HepG2 (cell line): ENCODE results near the gene TBC1D22A. TPM values are rescaled to one million over a fixed set of nuclear protein-coding genes. Genes with fewer than 3 reads are reported as not detected.

Experiments
- ATAC-seq: fragments of 200-7000 bp; cut with Tn5 transposase; 3 replicates; pipeline ENCODE4 v1.9.1; 2020; ENCODE audit warnings: mild to moderate bottlenecking, moderate library complexity
- BruUV-seq: library from RNA; stranded (reverse); fragments of 400-500 nt; replicated peaks from 2 replicates; lab custom pipeline; 2021; lab: Mats Ljungman, UMichigan
- CTCF ChIA-PET: fragments of 300-600 bp; formaldehyde crosslinking; extraction: SDS; loops from one replicate; lab custom pipeline; 2021; ENCODE audit warnings: low total read pairs, inconsistent platforms, low intra/inter-chr PET ratio; lab: Yijun Ruan, JAX
- POLR2A ChIA-PET: fragments of 350-600 bp; sonication (Branson Sonifier 250); formaldehyde crosslinking; loops from one replicate; lab custom pipeline; 2020; ENCODE audit warnings: antibody characterized with exemption, inconsistent platforms; lab: Yijun Ruan, JAX
- DNase-seq: peaks from one replicate; pipeline ENCODE4 v3.0.0-alpha.2; 2015; ENCODE audit warnings: low spot score
- FAIRE-seq: peaks from 3 replicates; lab custom pipeline; 2011; peaks lifted over from hg19 to GRCh38; lab: Jason Lieb, UNC
- H2AFZ ChIP-seq: one replicate; pipeline ENCODE4 v1.6.1; 2011; ENCODE audit warnings: low read length, inconsistent platforms
- H3K27ac ChIP-seq: fragments of 300-600 bp; 3 replicates; pipeline ENCODE4 v1.8.0; 2011; ENCODE audit warnings: mixed run types, mild to moderate bottlenecking, mixed read lengths, low read length, inconsistent platforms; ENCODE audit not compliant: insufficient read depth; ENCODE audit errors: extremely low read length
- H3K27me3 ChIP-seq, 2 experiments: fragments of 200-600 bp in 1 of 2; 2 replicates in 1 of 2; 3 replicates in 1 of 2; pipeline versions ENCODE4 v1.6.0 to v1.8.0; 2011; ENCODE audit warnings: low read length in 2 of 2, mild to moderate bottlenecking in 2 of 2, moderate library complexity in 2 of 2, inconsistent platforms in 1 of 2; ENCODE audit not compliant: insufficient read depth in 2 of 2, control insufficient read depth in 1 of 2
- H3K36me3 ChIP-seq, 2 experiments: fragments of 200-600 bp in 1 of 2; replicated peaks in 1 of 2; 2 replicates in 1 of 2; 3 replicates in 1 of 2; pipeline versions ENCODE4 v1.5.1 to v1.8.0; 2011; ENCODE audit warnings: low read length in 2 of 2, inconsistent platforms in 1 of 2; ENCODE audit not compliant: insufficient read depth in 2 of 2, control insufficient read depth in 1 of 2
- H3K4me1 ChIP-seq: 2 replicates; pipeline ENCODE4 v1.5.1; 2012; ENCODE audit warnings: low read length, inconsistent platforms; ENCODE audit not compliant: insufficient read depth
- H3K4me2 ChIP-seq: 2 replicates; pipeline ENCODE4 v1.6.0; 2011; ENCODE audit warnings: low read depth, low read length, inconsistent platforms
- H3K4me3 ChIP-seq, 3 experiments: fragments of 200-600 bp in 1 of 3; sonication (generic), shearing (Covaris generic) in 1 of 3; replicated peaks in 1 of 3; 2 replicates each; pipeline ENCODE4 v1.5.1; 2011 to 2016; ENCODE audit warnings: low read length in 3 of 3, inconsistent platforms in 2 of 3, low read depth in 2 of 3, mild to moderate bottlenecking in 2 of 3, control low read depth in 1 of 3, mixed read lengths in 1 of 3; ENCODE audit not compliant: insufficient read depth in 1 of 3
- H3K79me2 ChIP-seq: one replicate; pipeline ENCODE4 v1.6.1; 2011; ENCODE audit warnings: low read length, inconsistent platforms; ENCODE audit not compliant: insufficient read depth
- H3K9ac ChIP-seq: 2 replicates; pipeline ENCODE4 v1.6.0; 2011; ENCODE audit warnings: mild to moderate bottlenecking, low read depth, low read length, inconsistent platforms; ENCODE audit not compliant: insufficient read depth
- H3K9me3 ChIP-seq: 2 replicates; pipeline ENCODE4 v1.5.1; 2012; ENCODE audit warnings: mild to moderate bottlenecking, low read length
- H4K20me1 ChIP-seq: 2 replicates; pipeline ENCODE4 v1.6.0; 2011; ENCODE audit warnings: inconsistent platforms, mild to moderate bottlenecking, low read length, moderate library complexity; ENCODE audit not compliant: insufficient read depth
- DNMT3B ChIP-seq: conservative IDR thresholded peaks from 2 replicates; pipeline ENCODE4 v1.6.1; 2016; ENCODE audit warnings: missing biosample characterization, control low read depth
- HNRNPL ChIP-seq: fragments of 200-400 bp; formaldehyde crosslinking; IDR thresholded peaks from 2 replicates; pipeline ENCODE4 v1.6.1; 2017; ENCODE audit warnings: mild to moderate bottlenecking, low read depth, low read length
- IKZF1 ChIP-seq: fragments of 450-650 bp; IDR thresholded peaks from 2 replicates; pipeline ENCODE4 v1.7.1; 2016
- KAT8 ChIP-seq: IDR thresholded peaks from 2 replicates; pipeline ENCODE4 v1.6.1; 2016; ENCODE audit warnings: missing genetic modification reagents, missing compliant biosample characterization
- MTF1 ChIP-seq: sonication (generic); formaldehyde crosslinking; IDR thresholded peaks from 2 replicates; pipeline ENCODE4 v1.5.0; 2020; ENCODE audit warnings: missing genetic modification reagents
- NFIB ChIP-seq: sonication (generic); formaldehyde crosslinking; IDR thresholded peaks from 2 replicates; pipeline ENCODE4 v1.9.0; 2021; ENCODE audit warnings: missing genetic modification reagents, mild to moderate bottlenecking, borderline replicate concordance
- PRPF4 ChIP-seq: fragments of 200-400 bp; formaldehyde crosslinking; IDR thresholded peaks from 2 replicates; pipeline ENCODE4 v1.6.1; 2016; ENCODE audit warnings: low read length, low read depth; ENCODE audit not compliant: poor library complexity, severe bottlenecking
- TAF15 ChIP-seq: fragments of 200-400 bp; formaldehyde crosslinking; IDR thresholded peaks from one replicate; pipeline ENCODE4 v1.6.1; 2018; ENCODE audit warnings: mild to moderate bottlenecking, low read depth, low read length; ENCODE audit not compliant: poor library complexity, severe bottlenecking
- ZFP36 ChIP-seq: fragments of 150-350 bp; IDR thresholded peaks from 2 replicates; pipeline ENCODE4 v1.6.1; 2018; ENCODE audit warnings: borderline replicate concordance, low read length, low read depth; ENCODE audit not compliant: partially characterized antibody
- ZNF382 ChIP-seq: sonication (generic); formaldehyde crosslinking; IDR thresholded peaks from 2 replicates; pipeline ENCODE4 v1.5.0; 2020; ENCODE audit warnings: missing genetic modification reagents, mild to moderate bottlenecking, borderline replicate concordance
- ZNF383 ChIP-seq: sonication (generic); formaldehyde crosslinking; IDR thresholded peaks from 2 replicates; pipeline ENCODE4 v1.4.0; 2020; ENCODE audit warnings: missing genetic modification reagents, mild to moderate bottlenecking, borderline replicate concordance
- ZNF589 ChIP-seq: sonication (generic); formaldehyde crosslinking; conservative IDR thresholded peaks from 2 replicates; pipeline ENCODE4 v1.8.0; 2022; ENCODE audit warnings: mild to moderate bottlenecking, moderate library complexity, missing genetic modification reagents
- ZNF720 ChIP-seq: sonication (generic); formaldehyde crosslinking; IDR thresholded peaks from 2 replicates; pipeline ENCODE4 v1.4.0; 2020; ENCODE audit warnings: missing genetic modification reagents
- WGBS: methylation state at CpG from one replicate; pipeline ENCODE4 v1.1.6; 2017; ENCODE audit warnings: low lambda C conversion rate; 5-methylcytosine and 5-hydroxymethylcytosine counted together
- in situ Hi-C: cut with HindIII; loops from 2 replicates; pipeline ENCODE4 v1.10.0; 2017; ENCODE audit warnings: low pct_unique_long_range_greater_than_20kb; ENCODE audit not compliant: extremely low pct_ligation_motif_present
- intact Hi-C: fragments of 100-400 bp; cut with micrococcal nuclease; formaldehyde crosslinking; loops from one replicate; pipeline ENCODE4 v1.10.0; 2022; ENCODE audit not compliant: unreplicated experiment
- polyA plus RNA-seq, 8 experiments: library from polyadenylated mRNA; depleted of rRNA in 3 of 8; stranded (reverse) in 7 of 8; unstranded in 1 of 8; fragments of >200 nt; fragmentation: Illumina TruSeq in 4 of 8; extraction: Trizol in 4 of 8; gene quantifications; 2 replicates each; pipeline versions ENCODE4 v1.2.1 to v1.2.3, GENCODE V29; 2011 to 2016; ENCODE audit warnings: low read depth in 4 of 8, missing spikeins in 1 of 8, mixed read lengths in 1 of 8; ENCODE audit not compliant: insufficient read depth in 1 of 8
- total RNA-seq, 5 experiments: library from RNA; depleted of rRNA; stranded (reverse); fragments of >200 nt; fragmentation: Illumina TruSeq; extraction: Trizol; gene quantifications; 2 replicates each; pipeline ENCODE4 v1.2.3, GENCODE V29; 2016; ENCODE audit warnings: low read depth in 1 of 5
- TF ChIP-seq, protein P1 (sequence below): sonication (generic); formaldehyde crosslinking; IDR thresholded peaks from 2 replicates; pipeline ENCODE4 v1.4.0; 2020; ENCODE audit warnings: missing genetic modification reagents
- TF ChIP-seq, protein P2 (sequence below): sonication (generic); formaldehyde crosslinking; IDR thresholded peaks from 2 replicates; pipeline ENCODE4 v1.4.0; 2020; ENCODE audit warnings: missing genetic modification reagents, mild to moderate bottlenecking, borderline replicate concordance
- TF ChIP-seq, protein P3 (sequence below): sonication (generic); formaldehyde crosslinking; IDR thresholded peaks from 2 replicates; pipeline ENCODE4 v1.4.0; 2020; ENCODE audit warnings: missing genetic modification reagents

The TBC1D22A gene
- total and polyA plus RNA-seq, 2 of the 13 experiments (the other 11 are each of a cell fraction or from before 2014, with no cell fraction given), result 17.3 to 18.0 TPM

DNA sequence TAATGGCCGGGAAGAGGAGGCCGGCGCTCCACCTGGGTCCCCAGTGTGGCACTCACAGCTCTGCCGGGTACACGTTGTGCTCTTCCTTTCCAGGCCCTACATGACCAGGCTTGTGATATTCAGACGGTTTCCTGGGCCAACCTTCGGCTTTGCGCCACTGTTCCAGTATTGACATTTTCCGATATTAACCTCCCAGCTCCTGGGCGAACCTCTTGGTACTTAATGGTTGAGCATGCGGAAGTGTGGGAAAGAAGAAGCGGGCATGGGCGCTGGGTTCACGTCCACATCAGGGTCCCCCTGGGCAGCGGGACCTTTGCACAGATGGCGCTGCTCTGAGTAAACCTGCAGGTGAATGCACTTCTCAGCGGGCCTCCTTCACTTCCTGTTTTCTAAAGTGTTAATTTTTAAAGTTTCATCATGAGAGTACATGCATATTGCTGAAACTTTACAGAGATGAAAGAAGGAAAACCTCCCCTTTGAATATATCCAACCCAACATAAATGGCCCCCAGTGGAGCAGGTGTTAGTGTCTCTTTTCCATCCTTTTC lies 286.7 kb downstream of the TBC1D22A start:
- no peak for FAIRE-seq
- ATAC-seq, result no peak
- ChIA-PET POLR2A (no interaction called here), CTCF (no interaction called here)
- in situ Hi-C loops (no loop called here), intact Hi-C loops (no loop called here)
- Histone ChIP-seq H3K9ac (no peak overlapping the region), H3K27me3 (no peaks in the 10 kb centered on the region), H3K9me3 (no peaks in the 10 kb centered on the region), H4K20me1 (no peaks in the 10 kb centered on the region), H3K4me3 (no peak overlapping the region), H2AFZ (no peak overlapping the region), H3K27ac (no peak overlapping the region), H3K4me2 (no peak overlapping the region), H3K79me2 (no peaks in the 10 kb centered on the region), H3K4me1 (peaks cover 24% of the 10 kb centered on the region), H3K36me3 (peaks cover 3 to 9% of the 10 kb centered on the region in 2 experiments; a peak in 2 of 5 replicates)
- no TSS peak for BruUV-seq
- TF ChIP-seq IKZF1 (no peak), ZNF589 (CRISPR knock-in tag) (no peak), HNRNPL (0 out of 2 replicates have a peak, but pooled peaks have one; percentile 20), NFIB (CRISPR knock-in tag) (no peak), MTF1 (CRISPR knock-in tag) (no peak), KAT8 (CRISPR knock-in tag) (no peak), ZNF383 (CRISPR knock-in tag) (no peak), ZNF720 (CRISPR knock-in tag) (no peak), TAF15 (no peak), ZFP36 (no peak), DNMT3B (CRISPR knock-in tag) (no peak), ZNF382 (CRISPR knock-in tag) (no peak), PRPF4 (no peak)
- TF ChIP-seq, protein P1, sequence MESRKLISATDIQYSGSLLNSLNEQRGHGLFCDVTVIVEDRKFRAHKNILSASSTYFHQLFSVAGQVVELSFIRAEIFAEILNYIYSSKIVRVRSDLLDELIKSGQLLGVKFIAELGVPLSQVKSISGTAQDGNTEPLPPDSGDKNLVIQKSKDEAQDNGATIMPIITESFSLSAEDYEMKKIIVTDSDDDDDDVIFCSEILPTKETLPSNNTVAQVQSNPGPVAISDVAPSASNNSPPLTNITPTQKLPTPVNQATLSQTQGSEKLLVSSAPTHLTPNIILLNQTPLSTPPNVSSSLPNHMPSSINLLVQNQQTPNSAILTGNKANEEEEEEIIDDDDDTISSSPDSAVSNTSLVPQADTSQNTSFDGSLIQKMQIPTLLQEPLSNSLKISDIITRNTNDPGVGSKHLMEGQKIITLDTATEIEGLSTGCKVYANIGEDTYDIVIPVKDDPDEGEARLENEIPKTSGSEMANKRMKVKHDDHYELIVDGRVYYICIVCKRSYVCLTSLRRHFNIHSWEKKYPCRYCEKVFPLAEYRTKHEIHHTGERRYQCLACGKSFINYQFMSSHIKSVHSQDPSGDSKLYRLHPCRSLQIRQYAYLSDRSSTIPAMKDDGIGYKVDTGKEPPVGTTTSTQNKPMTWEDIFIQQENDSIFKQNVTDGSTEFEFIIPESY (CRISPR knock-in tag), result 0 out of 2 replicates have a peak, but pooled peaks have one; percentile 60
- TF ChIP-seq, protein P2, sequence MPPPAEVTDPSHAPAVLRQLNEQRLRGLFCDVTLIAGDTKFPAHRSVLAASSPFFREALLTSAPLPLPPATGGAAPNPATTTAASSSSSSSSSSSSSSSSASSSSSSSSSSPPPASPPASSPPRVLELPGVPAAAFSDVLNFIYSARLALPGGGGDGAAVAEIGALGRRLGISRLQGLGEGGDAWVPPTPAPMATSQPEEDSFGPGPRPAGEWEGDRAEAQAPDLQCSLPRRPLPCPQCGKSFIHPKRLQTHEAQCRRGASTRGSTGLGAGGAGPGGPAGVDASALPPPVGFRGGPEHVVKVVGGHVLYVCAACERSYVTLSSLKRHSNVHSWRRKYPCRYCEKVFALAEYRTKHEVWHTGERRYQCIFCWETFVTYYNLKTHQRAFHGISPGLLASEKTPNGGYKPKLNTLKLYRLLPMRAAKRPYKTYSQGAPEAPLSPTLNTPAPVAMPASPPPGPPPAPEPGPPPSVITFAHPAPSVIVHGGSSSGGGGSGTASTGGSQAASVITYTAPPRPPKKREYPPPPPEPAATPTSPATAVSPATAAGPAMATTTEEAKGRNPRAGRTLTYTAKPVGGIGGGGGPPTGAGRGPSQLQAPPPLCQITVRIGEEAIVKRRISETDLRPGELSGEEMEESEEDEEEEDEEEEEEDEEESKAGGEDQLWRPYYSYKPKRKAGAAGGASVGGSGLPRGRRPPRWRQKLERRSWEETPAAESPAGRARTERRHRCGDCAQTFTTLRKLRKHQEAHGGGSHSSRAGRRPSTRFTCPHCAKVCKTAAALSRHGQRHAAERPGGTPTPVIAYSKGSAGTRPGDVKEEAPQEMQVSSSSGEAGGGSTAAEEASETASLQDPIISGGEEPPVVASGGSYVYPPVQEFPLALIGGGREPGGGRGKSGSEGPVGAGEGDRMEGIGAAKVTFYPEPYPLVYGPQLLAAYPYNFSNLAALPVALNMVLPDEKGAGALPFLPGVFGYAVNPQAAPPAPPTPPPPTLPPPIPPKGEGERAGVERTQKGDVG (CRISPR knock-in tag), result no peak
- TF ChIP-seq, protein P3, sequence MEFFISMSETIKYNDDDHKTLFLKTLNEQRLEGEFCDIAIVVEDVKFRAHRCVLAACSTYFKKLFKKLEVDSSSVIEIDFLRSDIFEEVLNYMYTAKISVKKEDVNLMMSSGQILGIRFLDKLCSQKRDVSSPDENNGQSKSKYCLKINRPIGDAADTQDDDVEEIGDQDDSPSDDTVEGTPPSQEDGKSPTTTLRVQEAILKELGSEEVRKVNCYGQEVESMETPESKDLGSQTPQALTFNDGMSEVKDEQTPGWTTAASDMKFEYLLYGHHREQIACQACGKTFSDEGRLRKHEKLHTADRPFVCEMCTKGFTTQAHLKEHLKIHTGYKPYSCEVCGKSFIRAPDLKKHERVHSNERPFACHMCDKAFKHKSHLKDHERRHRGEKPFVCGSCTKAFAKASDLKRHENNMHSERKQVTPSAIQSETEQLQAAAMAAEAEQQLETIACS, result no peak
- WGBS, result 96% methylated on average over 10 of the region's 17 CpGs
- no peak for DNase-seq
